ENCODE results near the gene EEFSEC. TPM values are rescaled to one million over a fixed set of nuclear protein-coding genes. Genes with fewer than 3 reads are reported as not detected.

Gene EEFSEC
- total and polyA plus RNA-seq, 12 donors = 5.5 to 15.6 (median 10.4) TPM

GRCh38 chr3:128368626-128369025 lies 215.3 kb downstream of the EEFSEC start:
- no peaks in the 10 kb centered on the region for H3K4me1 ChIP-seq (replicated peaks in 1 of 2)
- H3K9me3 ChIP-seq (replicated peaks in 1 of 3) = no peaks in the 10 kb centered on the region
- intact Hi-C loops (cut with DNase I) = no loop called here
- no peak overlapping the region for H3K4me3 ChIP-seq
- no peaks in the 10 kb centered on the region for H3K36me3 ChIP-seq (replicated peaks in 1 of 2)
- TF ChIP-seq CTCF (IDR thresholded peaks at IDR 0.05) (no peak), POLR2A (IDR thresholded peaks at IDR 0.05) (no peak)
- DNase-seq = no peak
- H3K27ac ChIP-seq = no peak overlapping the region
- WGBS, 4 donors = 74 to 97% (median 88%) methylated on average over 4 to 7 of the region's 7 CpGs
- H3K27me3 ChIP-seq = no peaks in the 10 kb centered on the region

- no peak for DNase-seq
- Histone ChIP-seq H3K27me3 (no peaks in the 10 kb centered on the region), H3K4me1 (replicated peaks in 1 of 2) (no peaks in the 10 kb centered on the region), H3K9me3 (replicated peaks in 1 of 3) (no peaks in the 10 kb centered on the region), H3K4me3 (no peak overlapping the region), H3K36me3 (replicated peaks in 1 of 2) (no peaks in the 10 kb centered on the region), H3K27ac (no peak overlapping the region)
- 44 to 83% (median 73%) methylated on average over 2 of the region's 2 CpGs for WGBS, 4 donors
- no peak for TF ChIP-seq POLR2A (IDR thresholded peaks at IDR 0.05)
- TF ChIP-seq CTCF (IDR thresholded peaks at IDR 0.05) = no peak
- intact Hi-C loops (cut with DNase I) = no loop called here
These were observed 215.9 kb downstream of the EEFSEC start for GRCh38 chr3:128369121-128369703.

GRCh38 chr3:128369881-128370642 lies 216.8 kb downstream of the EEFSEC start:
- H3K4me1 ChIP-seq (replicated peaks in 1 of 2) = no peaks in the 10 kb centered on the region
- 92 to 95% (median 93%) methylated on average over 7 to 10 of the region's 10 CpGs for whole genome bisulfite sequencing, 4 donors
- H3K4me3 ChIP-seq = no peak overlapping the region
- no peaks in the 10 kb centered on the region for H3K27me3 ChIP-seq
- no peak for DNase-seq
- TF ChIP-seq CTCF (IDR thresholded peaks at IDR 0.05) = no peak
- no peak for TF ChIP-seq POLR2A (IDR thresholded peaks at IDR 0.05)
- no peaks in the 10 kb centered on the region for H3K36me3 ChIP-seq (replicated peaks in 1 of 2)
- no peak overlapping the region for H3K27ac ChIP-seq
- no peaks in the 10 kb centered on the region for H3K9me3 ChIP-seq (replicated peaks in 1 of 3)
- intact Hi-C loops (cut with DNase I) = no loop called here

GRCh38 chr3:128372281-128372680 lies 219.0 kb downstream of the EEFSEC start:
- Histone ChIP-seq H3K9me3 (replicated peaks in 1 of 3) (no peaks in the 10 kb centered on the region), H3K27me3 (no peaks in the 10 kb centered on the region), H3K36me3 (replicated peaks in 1 of 2) (no peaks in the 10 kb centered on the region), H3K4me3 (no peak overlapping the region), H3K4me1 (replicated peaks in 1 of 2) (no peaks in the 10 kb centered on the region), H3K27ac (no peak overlapping the region)
- TF ChIP-seq CTCF (IDR thresholded peaks at IDR 0.05) (no peak), POLR2A (IDR thresholded peaks at IDR 0.05) (no peak)
- intact Hi-C loops (cut with DNase I) = no loop called here
- 95 to 100% (median 98%) methylated on average over 3 to 5 of the region's 5 CpGs for WGBS, 4 donors
- no peak for DNase-seq

All from adrenal gland (tissue), 12 donors.